ENCODE results near the gene AFF3.
"Not testable (repeated sequence)": the region's sequence is repeated elsewhere in the genome, so short reads cannot be mapped to it uniquely, and the experiment has no call there.

Gene AFF3

GRCh38 chr2:99537910-99538485 is 604.4 kb downstream of the AFF3 start:
- DNase-seq: no peak
- in situ Hi-C loops (cut with HindIII; ENCODE audit: low pct_ligation_motif_present, low pct_unique_long_range_greater_than_20kb, low sequenced_read_pairs): no loop called here

GRCh38 chr2:99524056-99524455 is 618.3 kb downstream of the AFF3 start:
- in situ Hi-C loops (cut with HindIII; ENCODE audit: low pct_ligation_motif_present, low pct_unique_long_range_greater_than_20kb, low sequenced_read_pairs): no loop called here
- DNase-seq: no peak

DNA sequence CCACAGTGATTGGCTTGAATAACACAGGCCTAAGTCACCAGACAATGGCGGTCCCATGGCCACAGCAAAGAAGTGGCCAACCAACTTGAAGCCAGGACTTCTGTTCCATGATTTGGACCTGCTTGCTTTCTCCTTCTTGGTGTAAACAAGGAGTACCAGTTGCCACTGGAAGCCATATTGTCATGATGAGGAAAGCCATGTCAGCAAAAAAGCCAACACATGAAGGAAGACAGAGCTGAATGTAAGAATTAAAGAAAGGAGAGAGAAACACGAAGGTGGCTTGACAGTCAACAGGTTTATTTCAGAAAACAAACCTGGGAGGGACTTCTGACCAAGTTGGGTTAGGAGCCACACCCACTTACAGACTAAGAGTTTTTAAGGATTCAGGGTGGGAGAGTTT is 620.2 kb downstream of the AFF3 start:
- DNase-seq: no peak
- in situ Hi-C loops (cut with HindIII; ENCODE audit: low pct_ligation_motif_present, low pct_unique_long_range_greater_than_20kb, low sequenced_read_pairs): no loop called here

DNA sequence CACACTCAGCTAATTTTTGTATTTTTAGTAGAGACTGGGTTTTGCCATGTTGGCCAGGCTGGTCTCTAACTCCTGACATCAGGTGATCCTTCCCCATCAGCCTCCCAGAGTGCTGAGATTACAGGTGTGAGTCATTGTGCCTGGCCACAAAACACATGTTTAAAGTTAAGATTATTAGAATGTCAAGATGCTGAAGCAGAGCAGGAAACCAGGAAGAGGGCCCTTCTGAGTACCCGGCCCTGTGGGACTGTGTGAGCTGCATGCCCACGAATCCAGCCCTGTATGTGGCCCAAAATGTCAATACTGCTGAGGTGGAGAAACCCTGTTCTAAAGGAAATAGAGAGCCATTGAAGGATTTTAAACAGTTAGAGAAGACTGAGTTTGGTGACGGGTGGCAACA is 621.6 kb downstream of the AFF3 start:
- no peak for DNase-seq
- in situ Hi-C loops (cut with HindIII; ENCODE audit: low pct_ligation_motif_present, low pct_unique_long_range_greater_than_20kb, low sequenced_read_pairs): no loop called here

- in situ Hi-C loops (cut with HindIII; ENCODE audit: low pct_ligation_motif_present, low pct_unique_long_range_greater_than_20kb, low sequenced_read_pairs): no loop called here
Observed at GRCh38 chr2:99520195-99520594, 622.2 kb downstream of the AFF3 start.

GRCh38 chr2:99514357-99514756 is 628.0 kb downstream of the AFF3 start:
- DNase-seq: no peak
- in situ Hi-C loops (cut with HindIII; ENCODE audit: low pct_ligation_motif_present, low pct_unique_long_range_greater_than_20kb, low sequenced_read_pairs): no loop called here

More at GRCh38 chr2:99520195-99520594, 622.2 kb downstream of the AFF3 start:
- DNase-seq: no peak

- in situ Hi-C loops (cut with HindIII; ENCODE audit: low pct_ligation_motif_present, low pct_unique_long_range_greater_than_20kb, low sequenced_read_pairs): no loop called here
- no peak for DNase-seq
Observed at GRCh38 chr2:99512181-99512591, 630.2 kb downstream of the AFF3 start.

- in situ Hi-C loops (cut with HindIII; ENCODE audit: low pct_ligation_motif_present, low pct_unique_long_range_greater_than_20kb, low sequenced_read_pairs): no loop called here
- DNase-seq: no peak
Observed at GRCh38 chr2:99509387-99509786, 633.0 kb downstream of the AFF3 start.

GRCh38 chr2:99507937-99508818 is 634.2 kb downstream of the AFF3 start:
- in situ Hi-C loops (cut with HindIII; ENCODE audit: low pct_ligation_motif_present, low pct_unique_long_range_greater_than_20kb, low sequenced_read_pairs): no loop called here
- no peak for DNase-seq

GRCh38 chr2:99504844-99505584 is 637.4 kb downstream of the AFF3 start:
- DNase-seq: no peak

DNA sequence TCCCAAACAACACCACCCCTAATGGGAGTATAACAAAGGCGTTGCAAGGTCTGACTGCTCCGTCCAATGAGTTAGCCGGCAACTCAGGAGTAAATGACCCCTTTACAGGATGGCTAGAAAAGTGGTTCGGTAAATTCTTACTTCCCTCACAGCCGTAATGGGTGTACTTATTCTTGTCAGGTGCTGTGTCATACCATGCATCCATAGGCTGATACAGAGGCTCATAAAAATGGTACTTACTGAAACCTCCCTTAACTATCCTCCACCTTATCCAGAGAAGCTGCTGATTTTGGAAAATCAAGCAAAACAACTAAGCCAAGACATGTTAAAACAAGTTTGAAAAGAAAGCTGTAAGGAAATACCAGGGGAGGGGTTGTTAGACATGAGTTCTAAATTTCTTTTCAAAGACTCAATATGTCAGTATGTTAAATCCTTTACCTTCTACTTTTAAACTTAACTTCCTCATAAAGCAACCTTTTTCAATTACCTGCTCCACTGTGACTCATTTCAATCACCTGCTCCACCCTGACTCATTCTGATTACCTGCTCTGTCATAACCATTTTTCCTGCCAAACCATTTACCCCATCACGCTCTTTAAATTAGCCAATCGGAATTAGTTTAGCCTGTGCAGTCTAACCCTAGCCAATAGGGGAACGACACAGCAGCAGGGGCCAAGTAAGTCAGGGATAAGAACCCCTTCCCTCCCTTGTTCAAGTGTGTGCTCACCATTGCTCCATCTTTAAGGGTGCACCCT is 638.6 kb downstream of the AFF3 start:
- in situ Hi-C loops (cut with HindIII; ENCODE audit: low pct_ligation_motif_present, low pct_unique_long_range_greater_than_20kb, low sequenced_read_pairs); DNase-seq: not testable (repeated sequence)

More at GRCh38 chr2:99504844-99505584, 637.4 kb downstream of the AFF3 start:
- in situ Hi-C loops (cut with HindIII; ENCODE audit: low pct_ligation_motif_present, low pct_unique_long_range_greater_than_20kb, low sequenced_read_pairs): no loop called here

DNA sequence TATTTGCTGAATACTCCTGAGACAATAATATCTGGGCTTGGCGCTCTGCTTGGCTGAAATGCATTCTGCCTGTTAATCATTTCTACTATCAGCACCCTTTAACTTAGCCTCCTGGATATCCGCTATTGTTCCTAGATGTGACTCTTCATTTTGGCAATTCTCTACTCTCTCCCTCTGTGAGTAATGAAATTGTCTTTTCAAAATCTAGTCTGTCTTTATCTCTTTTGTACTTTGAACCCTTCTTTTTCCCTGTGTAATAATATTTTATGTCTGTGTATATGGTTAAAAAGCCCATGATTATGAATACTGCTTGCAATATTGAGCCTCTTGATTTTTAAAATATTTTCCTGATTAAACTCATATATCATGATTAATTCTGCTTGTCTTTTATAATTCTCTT is 646.4 kb downstream of the AFF3 start:
- DNase-seq: no peak
- in situ Hi-C loops (cut with HindIII; ENCODE audit: low pct_ligation_motif_present, low pct_unique_long_range_greater_than_20kb, low sequenced_read_pairs): no loop called here

Measured in ACHN (cell line).